Neural progenitor cell (in vitro differentiated cells): Measurements from ENCODE around the gene GNAI2.

Source experiments
- EZH2 ChIP-seq: fragments of 200-600 bp; sonication (generic); IDR thresholded peaks from 2 replicates; pipeline ENCODE4 v1.6.1; 2017; ENCODE audit warnings: antibody characterized with exemption, mild to moderate bottlenecking, moderate library complexity
- EZH2phosphoT487 ChIP-seq: fragments of 200-600 bp; sonication (generic); IDR thresholded peaks from 2 replicates; pipeline ENCODE4 v1.6.1; 2017; ENCODE audit warnings: antibody characterized with exemption
- TF ChIP-seq, protein P1 (sequence below): fragments of 200-600 bp; sonication (generic); IDR thresholded peaks from 2 replicates; pipeline ENCODE4 v1.5.1; 2017; ENCODE audit warnings: antibody characterized with exemption, mild to moderate bottlenecking

DNA sequence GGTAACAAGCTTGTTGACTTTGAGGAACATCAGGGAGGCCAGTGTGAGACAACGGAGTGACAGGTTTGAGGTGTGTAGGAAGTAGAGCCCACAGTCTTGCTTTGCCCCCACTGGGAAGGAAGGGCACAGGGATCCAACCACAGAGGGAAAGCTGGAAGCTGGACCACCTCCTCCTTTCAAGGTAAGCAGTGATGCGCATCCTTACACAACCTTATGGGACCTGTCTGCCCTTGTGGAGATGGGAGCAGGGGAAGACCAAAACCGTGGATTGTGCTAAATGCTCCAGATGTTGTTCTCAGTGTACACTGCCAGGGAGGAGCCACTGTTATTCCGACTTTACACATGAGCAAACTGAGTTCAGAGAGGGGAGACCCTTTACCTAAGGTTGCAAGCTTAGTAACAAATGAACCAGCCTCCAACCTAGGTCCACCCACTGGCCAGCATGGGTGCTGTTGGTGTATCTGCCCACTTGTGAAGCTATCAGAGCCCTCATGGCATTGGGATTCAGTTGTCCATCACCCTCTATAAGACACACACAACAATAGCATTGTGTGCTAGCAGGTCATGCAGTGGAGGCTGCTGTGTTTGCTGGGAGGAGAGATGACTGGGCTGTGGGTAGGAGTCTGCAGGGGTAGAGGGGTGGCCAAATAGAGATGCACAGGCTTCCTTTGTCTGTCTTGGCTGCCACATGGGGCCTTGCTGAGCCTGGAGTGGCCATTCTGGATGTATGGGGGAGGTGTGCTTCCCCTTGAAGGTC, 42.3 kb downstream of the GNAI2 start:
- TF ChIP-seq, protein P1, sequence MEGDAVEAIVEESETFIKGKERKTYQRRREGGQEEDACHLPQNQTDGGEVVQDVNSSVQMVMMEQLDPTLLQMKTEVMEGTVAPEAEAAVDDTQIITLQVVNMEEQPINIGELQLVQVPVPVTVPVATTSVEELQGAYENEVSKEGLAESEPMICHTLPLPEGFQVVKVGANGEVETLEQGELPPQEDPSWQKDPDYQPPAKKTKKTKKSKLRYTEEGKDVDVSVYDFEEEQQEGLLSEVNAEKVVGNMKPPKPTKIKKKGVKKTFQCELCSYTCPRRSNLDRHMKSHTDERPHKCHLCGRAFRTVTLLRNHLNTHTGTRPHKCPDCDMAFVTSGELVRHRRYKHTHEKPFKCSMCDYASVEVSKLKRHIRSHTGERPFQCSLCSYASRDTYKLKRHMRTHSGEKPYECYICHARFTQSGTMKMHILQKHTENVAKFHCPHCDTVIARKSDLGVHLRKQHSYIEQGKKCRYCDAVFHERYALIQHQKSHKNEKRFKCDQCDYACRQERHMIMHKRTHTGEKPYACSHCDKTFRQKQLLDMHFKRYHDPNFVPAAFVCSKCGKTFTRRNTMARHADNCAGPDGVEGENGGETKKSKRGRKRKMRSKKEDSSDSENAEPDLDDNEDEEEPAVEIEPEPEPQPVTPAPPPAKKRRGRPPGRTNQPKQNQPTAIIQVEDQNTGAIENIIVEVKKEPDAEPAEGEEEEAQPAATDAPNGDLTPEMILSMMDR, result no peak
- TF ChIP-seq EZH2phosphoT487 (no peak), EZH2 (no peak)
